ENCODE measurements around the gene AMOTL1. TPM values are rescaled to one million over a fixed set of nuclear protein-coding genes. Genes with fewer than 3 reads are reported as not detected.

AMOTL1 gene
- total RNA-seq, 2 donors from 2014 or later = 3.1 to 13.9 TPM

GRCh38 chr11:94770563-94771120, 2.5 kb downstream of the AMOTL1 start:
- peaks cover 31% of the 10 kb centered on the region for H3K27me3 ChIP-seq
- intact Hi-C loops (cut with DNase I) = no loop called here
- H3K27ac ChIP-seq = no peak overlapping the region
- H3K9ac ChIP-seq (ENCODE audit: low read depth in 2 of 2, low read length in 2 of 2) = no peak overlapping the region
- H3K9me3 ChIP-seq = no peaks in the 10 kb centered on the region
- no peak for TF ChIP-seq CTCF (IDR thresholded peaks at IDR 0.05)
- H3K4me3 ChIP-seq = no peak overlapping the region
- H3K36me3 ChIP-seq = no peaks in the 10 kb centered on the region
- H3K4me1 ChIP-seq = no peaks in the 10 kb centered on the region
- DNase-seq = no peak

- intact Hi-C loops (cut with DNase I) = no loop called here
- no peaks in the 10 kb centered on the region for H3K36me3 ChIP-seq
- no peak for TF ChIP-seq CTCF (IDR thresholded peaks at IDR 0.05)
- H3K27ac ChIP-seq = no peak overlapping the region
- H3K4me1 ChIP-seq = no peaks in the 10 kb centered on the region
- DNase-seq = no peak
- H3K9me3 ChIP-seq = no peaks in the 10 kb centered on the region
- no peak overlapping the region for H3K9ac ChIP-seq (ENCODE audit: low read depth in 2 of 2, low read length in 2 of 2)
- H3K27me3 ChIP-seq = peaks cover 31% of the 10 kb centered on the region
- H3K4me3 ChIP-seq = no peak overlapping the region
These were observed 3.2 kb downstream of the AMOTL1 start for GRCh38 chr11:94771390-94771789.

- no peak for TF ChIP-seq CTCF (IDR thresholded peaks at IDR 0.05)
- H3K27me3 ChIP-seq = peaks cover 31% of the 10 kb centered on the region
- H3K27ac ChIP-seq = no peak overlapping the region
- H3K4me1 ChIP-seq = no peaks in the 10 kb centered on the region
- H3K9me3 ChIP-seq = no peaks in the 10 kb centered on the region
- H3K4me3 ChIP-seq = no peak overlapping the region
- no peak for DNase-seq
- no peak overlapping the region for H3K9ac ChIP-seq (ENCODE audit: low read depth in 2 of 2, low read length in 2 of 2)
- intact Hi-C loops (cut with DNase I) = no loop called here
- H3K36me3 ChIP-seq = no peaks in the 10 kb centered on the region
These were observed 3.8 kb downstream of the AMOTL1 start for GRCh38 chr11:94771951-94772350.

GRCh38 chr11:94773842-94774241, 5.7 kb downstream of the AMOTL1 start:
- Histone ChIP-seq H3K4me1 (no peaks in the 10 kb centered on the region), H3K27ac (no peak overlapping the region)

GRCh38 chr11:94774345-94774744, 6.2 kb downstream of the AMOTL1 start:
- TF ChIP-seq CTCF (IDR thresholded peaks at IDR 0.05) = no peak
- no peaks in the 10 kb centered on the region for H3K4me1 ChIP-seq
- H3K27ac ChIP-seq = no peak overlapping the region
- no peaks in the 10 kb centered on the region for H3K9me3 ChIP-seq
- H3K4me3 ChIP-seq = no peak overlapping the region
- DNase-seq = no peak
- intact Hi-C loops (cut with DNase I) = no loop called here
- no peak overlapping the region for H3K9ac ChIP-seq (ENCODE audit: low read depth in 2 of 2, low read length in 2 of 2)
- no peaks in the 10 kb centered on the region for H3K36me3 ChIP-seq
- peaks cover 8% of the 10 kb centered on the region for H3K27me3 ChIP-seq

More at GRCh38 chr11:94773842-94774241, 5.7 kb downstream of the AMOTL1 start:
- no peak for DNase-seq
- TF ChIP-seq CTCF (IDR thresholded peaks at IDR 0.05) = no peak
- H3K27me3 ChIP-seq = peaks cover 13% of the 10 kb centered on the region
- H3K36me3 ChIP-seq = no peaks in the 10 kb centered on the region
- H3K9ac ChIP-seq (ENCODE audit: low read depth in 2 of 2, low read length in 2 of 2) = no peak overlapping the region
- H3K4me3 ChIP-seq = no peak overlapping the region
- intact Hi-C loops (cut with DNase I) = no loop called here
- no peaks in the 10 kb centered on the region for H3K9me3 ChIP-seq
